ENCODE data around the gene CRB1. TPM values are rescaled to one million over a fixed set of nuclear protein-coding genes. Genes with fewer than 3 reads are reported as not detected.

CRB1 gene
- total RNA-seq, 1 donor, result 0.09 TPM

- H3K4me3 ChIP-seq (ENCODE audit: low read depth, low read length), result no peak overlapping the region
- no peak for DNase-seq (ENCODE audit: low read depth)
- TF ChIP-seq CTCF (IDR thresholded peaks at IDR 0.05; ENCODE audit: insufficient read depth, low read length), result no peak
Observed at GRCh38 chr1:197391303-197392226, 123.5 kb downstream of the CRB1 start.

DNA sequence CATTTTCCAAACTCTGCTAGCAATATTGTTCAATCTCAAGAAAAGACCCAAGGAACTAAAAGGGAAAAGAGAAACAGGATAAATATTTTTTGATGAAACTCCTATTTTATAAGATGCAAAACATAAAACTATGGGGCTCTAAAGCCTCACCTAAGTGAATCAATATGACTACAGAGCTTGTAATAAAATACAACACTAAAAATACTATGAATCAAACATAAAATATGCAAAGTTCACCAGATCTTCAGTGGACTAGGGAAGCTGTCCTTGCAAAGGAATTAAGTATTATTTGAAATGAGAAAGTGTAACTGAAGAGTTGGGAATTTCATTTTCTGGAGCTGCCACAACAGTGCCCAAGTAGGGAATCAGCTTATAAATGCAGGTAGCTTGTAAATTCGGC, 124.5 kb downstream of the CRB1 start:
- no peak overlapping the region for H3K4me3 ChIP-seq (ENCODE audit: low read depth, low read length)
- TF ChIP-seq CTCF (IDR thresholded peaks at IDR 0.05; ENCODE audit: insufficient read depth, low read length), result no peak
- no peak for DNase-seq (ENCODE audit: low read depth)

DNA sequence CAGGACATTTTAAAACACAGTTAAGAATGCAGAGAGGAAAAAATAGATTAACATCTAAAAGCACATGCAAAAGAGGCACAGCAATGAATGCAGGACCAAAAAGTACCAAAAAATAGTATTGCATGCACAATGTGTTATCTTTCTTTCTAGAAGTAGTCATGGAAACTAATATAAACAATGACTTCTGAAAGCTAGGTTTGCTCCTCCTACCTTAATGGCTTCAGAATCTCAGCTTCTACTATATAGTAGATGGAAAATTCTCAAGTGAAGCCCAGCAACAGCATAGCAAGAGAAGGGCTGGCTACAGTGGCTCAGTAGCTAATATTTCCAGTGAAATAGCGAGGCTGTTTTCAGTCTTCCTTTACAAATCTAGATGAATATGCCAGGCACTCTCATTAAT, 125.1 kb downstream of the CRB1 start:
- TF ChIP-seq CTCF (IDR thresholded peaks at IDR 0.05; ENCODE audit: insufficient read depth, low read length), result no peak
- peak; percentile 8 for DNase-seq (ENCODE audit: low read depth)
- H3K4me3 ChIP-seq (ENCODE audit: low read depth, low read length), result no peak overlapping the region

- H3K4me3 ChIP-seq (ENCODE audit: low read depth, low read length), result no peak overlapping the region
- no peak for TF ChIP-seq CTCF (IDR thresholded peaks at IDR 0.05; ENCODE audit: insufficient read depth, low read length)
- DNase-seq (ENCODE audit: low read depth), result no peak
Observed at GRCh38 chr1:197393772-197394171, 125.7 kb downstream of the CRB1 start.

DNA sequence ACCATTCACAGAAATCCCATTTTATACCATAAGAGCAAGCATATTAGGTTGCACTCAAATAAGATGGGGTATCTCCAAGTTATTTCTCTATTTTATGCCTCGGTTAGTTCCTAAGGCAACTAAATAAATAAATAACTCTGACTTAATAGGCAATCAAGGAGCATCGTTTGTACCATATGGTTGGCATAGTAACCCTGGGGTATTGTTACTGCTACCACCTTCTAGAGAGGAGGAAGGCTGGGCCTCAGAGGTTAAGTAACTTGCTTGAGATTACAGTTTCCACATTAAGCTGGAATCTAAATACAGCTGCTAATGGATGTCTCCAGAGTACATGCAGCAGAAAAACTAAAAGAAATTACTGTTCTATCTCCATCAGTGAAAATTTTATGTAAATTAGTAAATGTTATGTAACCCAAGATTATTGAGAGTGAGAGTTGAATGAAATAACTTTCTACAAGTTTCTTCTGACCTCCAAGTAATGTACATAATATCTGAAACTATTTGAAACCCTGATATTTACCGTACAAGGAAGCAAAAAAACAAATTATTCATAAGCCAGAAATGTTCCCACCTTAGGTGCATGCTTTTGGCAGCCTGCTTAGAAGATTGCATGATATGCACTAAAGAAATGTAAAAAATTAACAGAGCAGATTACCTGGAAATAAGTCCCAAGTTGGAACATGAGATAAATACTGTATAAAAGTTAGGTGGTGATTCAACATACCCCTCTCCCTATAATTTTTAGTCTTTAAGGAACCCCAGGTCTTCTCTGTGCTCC, 127.0 kb downstream of the CRB1 start:
- no peak for DNase-seq (ENCODE audit: low read depth)
- no peak for TF ChIP-seq CTCF (IDR thresholded peaks at IDR 0.05; ENCODE audit: insufficient read depth, low read length)
- H3K4me3 ChIP-seq (ENCODE audit: low read depth, low read length), result no peak overlapping the region

DNA sequence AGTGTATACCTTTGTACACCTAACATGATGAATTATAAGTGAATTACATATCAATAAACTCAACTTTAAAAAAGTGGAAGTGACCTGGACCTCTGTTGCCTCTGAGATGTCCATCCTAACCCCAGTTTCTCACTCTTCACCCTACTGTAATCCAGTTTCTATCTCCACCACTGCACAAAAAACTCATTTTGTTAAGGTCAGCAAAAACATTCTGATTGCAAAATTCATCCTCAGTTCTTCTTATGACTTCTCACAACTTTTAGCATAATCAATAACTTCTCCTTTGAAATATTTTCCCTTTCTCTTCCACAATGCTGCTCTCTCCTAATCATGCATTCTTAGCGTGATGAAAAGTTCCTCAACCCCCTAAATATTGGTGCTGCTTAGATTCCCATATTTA, 129.8 kb downstream of the CRB1 start:
- no peak for TF ChIP-seq CTCF (IDR thresholded peaks at IDR 0.05; ENCODE audit: insufficient read depth, low read length)
- H3K4me3 ChIP-seq (ENCODE audit: low read depth, low read length), result no peak overlapping the region
- DNase-seq (ENCODE audit: low read depth), result no peak
